ENCODE results near the gene ZNF735.
"Not testable (repeated sequence)": the region's sequence is repeated elsewhere in the genome, so short reads cannot be mapped to it uniquely, and the experiment has no call there.

Gene ZNF735

GRCh38 chr7:64206903-64207302, at the start of gene ZNF735:
Gene ZNF735 (plus strand): TSS chr7:64207203. CDS start chr7:64207203, 0 bp downstream.
- DNase-seq (ENCODE audit: low read depth) = no peak

- not testable (repeated sequence) for DNase-seq (ENCODE audit: low read depth)
Observed at GRCh38 chr7:64170974-64171373, 36.0 kb upstream of the ZNF735 start.

- no peak for DNase-seq (ENCODE audit: low read depth)
Observed at GRCh38 chr7:64174328-64174727, 32.7 kb upstream of the ZNF735 start.

GRCh38 chr7:64174941-64175340, 32.1 kb upstream of the ZNF735 start:
- no peak for DNase-seq (ENCODE audit: low read depth)

- no peak for DNase-seq (ENCODE audit: low read depth)
Observed at GRCh38 chr7:64180989-64181388, 26.0 kb upstream of the ZNF735 start.

GRCh38 chr7:64181586-64181985, 25.4 kb upstream of the ZNF735 start:
- no peak for DNase-seq (ENCODE audit: low read depth)

- DNase-seq (ENCODE audit: low read depth) = no peak
Observed at GRCh38 chr7:64182036-64182790, 24.8 kb upstream of the ZNF735 start.

- DNase-seq (ENCODE audit: low read depth) = no peak
Observed at GRCh38 chr7:64183126-64183742, 23.8 kb upstream of the ZNF735 start.

GRCh38 chr7:64183827-64184372, 23.1 kb upstream of the ZNF735 start:
- DNase-seq (ENCODE audit: low read depth) = no peak

GRCh38 chr7:64184376-64184775, 22.6 kb upstream of the ZNF735 start:
- DNase-seq (ENCODE audit: low read depth) = no peak

- DNase-seq (ENCODE audit: low read depth) = no peak
Observed at GRCh38 chr7:64187408-64187807, 19.6 kb upstream of the ZNF735 start.

- no peak for DNase-seq (ENCODE audit: low read depth)
Observed at GRCh38 chr7:64192148-64192704, 14.8 kb upstream of the ZNF735 start.

- no peak for DNase-seq (ENCODE audit: low read depth)
Observed at GRCh38 chr7:64192775-64193174, 14.2 kb upstream of the ZNF735 start.

- not testable (repeated sequence) for DNase-seq (ENCODE audit: low read depth)
Observed at GRCh38 chr7:64219710-64220298, 12.8 kb downstream of the ZNF735 start.

GRCh38 chr7:64223366-64223765, 16.4 kb downstream of the ZNF735 start:
- no peak for DNase-seq (ENCODE audit: low read depth)

- DNase-seq (ENCODE audit: low read depth) = not testable (repeated sequence)
Observed at GRCh38 chr7:64228174-64228573, 21.2 kb downstream of the ZNF735 start, which contains the start of gene ZNF679. Gene ZNF679 (plus strand): TSS chr7:64228474. CDS start chr7:64249118, 20,644 bp downstream.

GRCh38 chr7:64266341-64266919, 59.4 kb downstream of the ZNF735 start:
- no peak for DNase-seq (ENCODE audit: low read depth)

All from non-pigmented ciliary epithelial cell (primary cell).